ENCODE results near the gene ERCC8. TPM values are rescaled to one million over a fixed set of nuclear protein-coding genes. Genes with fewer than 3 reads are reported as not detected.
A peak's percentile ranks its signal among the peaks of the same experiment; 100 is the strongest.
"Not testable (repeated sequence)": the region's sequence is repeated elsewhere in the genome, so short reads cannot be mapped to it uniquely, and the experiment has no call there.

ERCC8 gene
- total and polyA plus RNA-seq, 11 donors = 3.0 to 10.1 (median 6.1) TPM

DNA sequence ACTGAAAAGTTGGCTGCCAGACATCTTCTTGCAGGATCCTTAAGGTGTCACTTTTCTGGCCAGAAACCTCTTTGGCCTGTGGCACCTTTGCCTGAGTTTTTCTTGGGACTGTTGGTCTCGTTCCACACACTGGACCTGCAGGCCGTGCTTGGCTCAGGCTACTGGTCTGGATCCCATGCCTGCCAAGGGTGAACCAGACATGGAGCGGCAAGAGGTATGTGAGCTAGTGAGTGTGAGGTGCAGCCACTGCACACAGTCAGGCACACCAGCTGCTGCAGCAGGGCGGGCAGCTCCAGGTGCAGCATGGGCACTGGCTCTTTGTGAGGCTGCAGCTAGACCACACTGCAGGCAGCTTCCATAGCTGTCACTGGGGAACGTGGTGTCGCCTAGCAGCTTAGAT, 48.0 kb upstream of the ERCC8 start:
- peak; percentile 33 to 74 (median 53) for DNase-seq

DNA sequence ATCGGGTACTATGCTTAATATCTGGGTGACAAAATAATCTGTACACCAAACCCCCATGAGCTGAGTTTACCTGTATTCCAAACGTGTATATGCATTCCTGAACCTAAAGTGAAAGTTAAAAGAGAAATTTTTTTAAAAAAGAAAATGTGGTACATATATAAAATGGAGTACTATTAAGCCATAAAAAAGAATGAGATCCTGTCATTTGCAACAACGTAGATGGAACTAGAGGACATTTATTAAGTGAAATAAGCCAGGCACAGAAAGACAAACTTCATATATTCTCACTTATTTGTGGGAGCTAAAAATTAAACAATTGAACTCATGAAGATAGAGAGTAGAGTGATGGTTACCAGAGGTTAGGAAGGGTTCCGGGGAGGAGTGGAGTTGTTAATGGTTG, 44.9 kb upstream of the ERCC8 start:
- DNase-seq (no peak), ATAC-seq (no peak)
- Histone ChIP-seq H3K27me3 (no peaks in the 10 kb centered on the region), H3K4me3 (no peak overlapping the region), H3K27ac (no peak overlapping the region), H3K4me1 (peaks cover 0 to 31% (median 7%) of the 10 kb centered on the region in 12 donors), H3K36me3 (no peaks in the 10 kb centered on the region), H3K9me3 (peaks cover 0 to 66% (median 2%) of the 10 kb centered on the region in 12 donors)
- intact Hi-C loops (cut with DNase I) = no loop called here
- 83 to 96% (median 90%) methylated on average over 4 of the region's 4 CpGs for WGBS, 4 donors
- TF ChIP-seq, protein P1, sequence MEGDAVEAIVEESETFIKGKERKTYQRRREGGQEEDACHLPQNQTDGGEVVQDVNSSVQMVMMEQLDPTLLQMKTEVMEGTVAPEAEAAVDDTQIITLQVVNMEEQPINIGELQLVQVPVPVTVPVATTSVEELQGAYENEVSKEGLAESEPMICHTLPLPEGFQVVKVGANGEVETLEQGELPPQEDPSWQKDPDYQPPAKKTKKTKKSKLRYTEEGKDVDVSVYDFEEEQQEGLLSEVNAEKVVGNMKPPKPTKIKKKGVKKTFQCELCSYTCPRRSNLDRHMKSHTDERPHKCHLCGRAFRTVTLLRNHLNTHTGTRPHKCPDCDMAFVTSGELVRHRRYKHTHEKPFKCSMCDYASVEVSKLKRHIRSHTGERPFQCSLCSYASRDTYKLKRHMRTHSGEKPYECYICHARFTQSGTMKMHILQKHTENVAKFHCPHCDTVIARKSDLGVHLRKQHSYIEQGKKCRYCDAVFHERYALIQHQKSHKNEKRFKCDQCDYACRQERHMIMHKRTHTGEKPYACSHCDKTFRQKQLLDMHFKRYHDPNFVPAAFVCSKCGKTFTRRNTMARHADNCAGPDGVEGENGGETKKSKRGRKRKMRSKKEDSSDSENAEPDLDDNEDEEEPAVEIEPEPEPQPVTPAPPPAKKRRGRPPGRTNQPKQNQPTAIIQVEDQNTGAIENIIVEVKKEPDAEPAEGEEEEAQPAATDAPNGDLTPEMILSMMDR (IDR thresholded peaks at IDR 0.05) = no peak
- no peak for TF ChIP-seq POLR2A (IDR thresholded peaks at IDR 0.05)

More for the DNA sequence above, 48.0 kb upstream of the ERCC8 start:
- 60 to 74% (median 67%) methylated on average over 5 to 6 of the region's 6 CpGs for WGBS, 4 donors
- peak overlapping the region in 2 of 12 donors; percentile 47 to 67 for H3K27ac ChIP-seq
- intact Hi-C loops (cut with DNase I) = no loop called here
- TF ChIP-seq, protein P1 (IDR thresholded peaks at IDR 0.05) = no peak
- no peak for TF ChIP-seq POLR2A (IDR thresholded peaks at IDR 0.05)
- peak; percentile 63 to 92 (median 88) for ATAC-seq
- H3K27me3 ChIP-seq = no peaks in the 10 kb centered on the region
- H3K4me1 ChIP-seq = peaks cover 0 to 24% (median 7%) of the 10 kb centered on the region in 12 donors
- no peaks in the 10 kb centered on the region for H3K36me3 ChIP-seq
- H3K9me3 ChIP-seq = peaks cover 0 to 38% (median 0%) of the 10 kb centered on the region in 12 donors
- no peak overlapping the region for H3K4me3 ChIP-seq

DNA sequence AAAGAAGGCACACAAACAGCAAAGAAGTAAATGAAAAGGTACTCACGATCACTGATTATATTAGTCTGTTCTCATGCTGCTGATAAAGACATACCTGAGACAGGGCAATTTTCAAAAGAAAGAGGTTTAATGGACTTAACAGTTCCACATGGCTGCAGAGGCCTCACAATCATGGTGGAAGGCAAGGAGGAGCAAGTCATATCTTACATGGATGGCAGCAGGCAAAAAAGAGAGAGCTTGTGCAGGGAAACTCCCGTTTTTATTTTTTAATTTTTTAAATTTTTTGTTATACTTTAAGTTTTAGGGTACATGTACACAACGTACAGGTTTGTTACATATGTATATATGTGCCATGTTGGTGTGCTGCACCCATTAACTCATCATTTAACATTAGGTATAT, 37.3 kb upstream of the ERCC8 start:
- DNase-seq; ATAC-seq; H3K36me3 ChIP-seq; H3K27ac ChIP-seq; H3K4me3 ChIP-seq; H3K27me3 ChIP-seq; intact Hi-C loops (cut with DNase I): not testable (repeated sequence)
- 95 to 96% (median 95%) methylated on average over 3 of the region's 3 CpGs for WGBS, 4 donors
- Histone ChIP-seq H3K9me3 (peaks cover 0 to 43% (median under 1%) of the 10 kb centered on the region in 12 donors), H3K4me1 (peaks cover 0 to 14% (median 0%) of the 10 kb centered on the region in 12 donors)

DNA sequence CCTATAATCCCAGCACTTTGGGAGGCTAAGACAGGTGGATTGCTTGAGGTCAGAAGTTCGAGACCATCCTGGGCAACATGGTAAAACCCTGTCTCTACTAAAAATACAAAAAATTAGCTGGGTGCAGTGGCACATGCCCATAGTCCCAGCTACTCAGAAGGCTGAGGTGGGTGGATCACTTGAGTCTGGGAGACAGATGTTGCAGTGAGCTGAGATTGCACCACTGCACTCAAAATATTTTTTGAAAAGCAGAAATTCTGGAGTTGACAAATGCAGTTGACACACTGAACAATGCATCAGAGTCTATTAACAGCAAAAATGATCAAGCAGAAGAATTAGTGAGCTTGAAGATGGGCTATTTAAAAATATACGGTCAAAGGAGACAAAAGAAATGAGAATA, 35.6 kb upstream of the ERCC8 start:
- no peak for DNase-seq

More for the DNA sequence above, 35.6 kb upstream of the ERCC8 start:
- no peaks in the 10 kb centered on the region for H3K36me3 ChIP-seq
- H3K4me3 ChIP-seq = no peak overlapping the region
- H3K4me1 ChIP-seq = peaks cover 0 to 13% (median 0%) of the 10 kb centered on the region in 12 donors
- intact Hi-C loops (cut with DNase I) = no loop called here
- H3K9me3 ChIP-seq = peaks cover 0 to 30% (median 0%) of the 10 kb centered on the region in 12 donors
- H3K27ac ChIP-seq = no peak overlapping the region
- ATAC-seq = no peak
- TF ChIP-seq, protein P1 (IDR thresholded peaks at IDR 0.05) = no peak
- no peak for TF ChIP-seq POLR2A (IDR thresholded peaks at IDR 0.05)
- 94 to 98% (median 97%) methylated on average over 2 of the region's 2 CpGs for WGBS, 4 donors
- H3K27me3 ChIP-seq = no peaks in the 10 kb centered on the region

Measured in heart left ventricle (tissue), 16 donors.